GM12892 (cell line): ENCODE data around the gene IL18RAP.

ENCODE experiments used
- DNase-seq: peaks from one replicate; pipeline ENCODE4 v3.0.0; 2011; ENCODE audit not compliant: insufficient read length
- FAIRE-seq: peaks from 2 replicates; lab custom pipeline; 2011; peaks lifted over from hg19 to GRCh38; lab: Jason Lieb, UNC
- POLR2A ChIP-seq: IDR thresholded peaks from 2 replicates; pipeline ENCODE4 v1.6.1; 2011; ENCODE audit warnings: low read depth, low read length, control low read depth
- POLR2AphosphoS5 ChIP-seq: IDR thresholded peaks from 2 replicates; pipeline ENCODE4 v1.6.1; 2011; ENCODE audit warnings: low read depth, low read length, control low read depth
- TAF1 ChIP-seq: IDR thresholded peaks from 2 replicates; pipeline ENCODE4 v1.6.1; 2011; ENCODE audit warnings: low read depth, mild to moderate bottlenecking, control low read depth, low read length, borderline replicate concordance

The IL18RAP gene

GRCh38 chr2:102486941-102487702 is 64.2 kb downstream of the IL18RAP start:
- no peak for DNase-seq
- TF ChIP-seq POLR2AphosphoS5 (no peak), POLR2A (no peak), TAF1 (no peak)
- FAIRE-seq = no peak

DNA sequence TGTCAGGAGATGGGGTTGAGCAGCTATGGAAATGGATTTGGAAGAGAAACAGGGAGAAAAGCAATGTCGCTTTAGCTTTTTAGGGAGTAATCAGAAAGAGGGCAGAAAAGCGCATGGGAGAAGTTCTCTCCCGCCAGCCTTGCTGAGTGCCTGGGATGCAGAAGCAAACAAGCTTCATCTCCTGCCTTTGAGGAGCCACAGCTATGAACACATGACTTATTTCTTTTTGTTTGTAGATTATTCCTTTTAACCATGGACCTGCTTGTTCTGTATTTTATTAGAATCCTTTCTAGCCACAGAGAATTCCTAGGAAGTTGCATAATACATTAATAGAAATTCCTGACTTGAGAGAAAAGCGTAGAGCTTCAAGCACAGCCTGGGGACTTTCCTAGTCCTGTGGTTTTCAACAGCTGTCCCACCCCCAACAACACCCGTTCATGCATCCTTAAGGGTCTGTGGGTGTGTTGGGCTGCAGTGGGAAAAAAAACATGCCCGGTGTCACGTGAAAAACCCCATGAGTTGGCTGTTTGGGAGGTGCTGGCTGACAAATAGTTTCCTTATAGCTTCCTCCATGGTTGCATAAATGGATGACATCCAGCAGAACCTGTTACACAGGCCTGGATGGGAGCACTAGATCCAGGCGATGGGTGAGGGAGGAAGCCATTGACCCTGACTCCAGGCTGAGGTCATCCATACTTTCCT is 65.0 kb downstream of the IL18RAP start:
- FAIRE-seq (no peak), DNase-seq (no peak)
- TF ChIP-seq POLR2AphosphoS5 (no peak), POLR2A (no peak)

GRCh38 chr2:102489646-102490045 is 66.7 kb downstream of the IL18RAP start:
- FAIRE-seq = no peak
- TF ChIP-seq POLR2A (no peak), TAF1 (no peak), POLR2AphosphoS5 (no peak)
- DNase-seq = no peak

DNA sequence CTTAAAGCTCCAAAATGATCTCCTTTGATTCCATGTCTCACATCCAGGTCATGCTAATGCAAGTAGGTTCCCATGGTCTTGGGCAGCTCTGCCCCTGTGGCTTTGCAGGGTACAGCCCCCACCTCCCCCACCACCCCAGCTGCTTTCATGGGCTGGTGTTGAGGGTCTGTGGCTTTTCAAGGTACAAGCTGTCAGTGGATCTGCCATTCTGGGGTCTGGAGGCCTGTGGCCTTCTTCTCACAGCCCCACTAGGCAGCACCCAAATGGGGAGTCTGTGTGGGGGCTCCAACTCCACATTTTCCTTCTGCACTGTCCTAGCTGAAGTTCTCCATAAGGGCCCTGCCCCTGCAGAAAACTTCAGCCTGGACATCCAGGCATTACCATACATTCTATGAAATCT is 69.0 kb downstream of the IL18RAP start:
- TF ChIP-seq POLR2A (no peak), POLR2AphosphoS5 (no peak), TAF1 (no peak)
- FAIRE-seq (no peak), DNase-seq (no peak)

DNA sequence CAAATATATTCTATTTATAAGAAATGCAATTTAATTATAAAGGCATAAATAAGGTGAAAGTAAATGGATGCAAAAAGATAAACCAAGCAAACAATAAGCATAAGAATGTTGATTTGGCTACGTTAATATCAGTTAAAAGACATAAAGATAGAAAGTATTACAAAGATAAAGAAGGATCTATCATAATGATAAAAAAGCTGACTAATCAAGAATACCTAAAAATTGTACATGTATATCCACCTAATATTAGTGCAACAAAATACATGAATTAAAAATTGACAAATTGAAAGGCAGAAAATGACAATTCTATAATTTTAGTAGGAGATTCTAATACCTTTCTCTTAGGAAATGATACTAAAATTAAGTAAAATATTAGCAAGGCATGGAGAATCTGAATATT is 71.6 kb downstream of the IL18RAP start:
- TF ChIP-seq POLR2A (no peak), POLR2AphosphoS5 (no peak), TAF1 (no peak)
- FAIRE-seq (no peak), DNase-seq (no peak)

GRCh38 chr2:102498414-102498813 is 75.5 kb downstream of the IL18RAP start:
- FAIRE-seq (no peak), DNase-seq (no peak)
- TF ChIP-seq POLR2A = no peak
- no peak for TF ChIP-seq POLR2AphosphoS5
- TF ChIP-seq TAF1 = no peak

- FAIRE-seq (no peak), DNase-seq (no peak)
- no peak for TF ChIP-seq POLR2A
- TF ChIP-seq TAF1 = no peak
- TF ChIP-seq POLR2AphosphoS5 = no peak
Measured at GRCh38 chr2:102499558-102499957, 76.6 kb downstream of the IL18RAP start.
